HEK293 (cell line): ENCODE results near the gene FTO.

Experiments
- TCF7L2 ChIP-seq: IDR thresholded peaks from 2 replicates; pipeline ENCODE4 v1.6.1; 2011; ENCODE audit warnings: low read depth, mild to moderate bottlenecking, inconsistent platforms, low read length, moderate library complexity, borderline replicate concordance
- YY1 ChIP-seq: fragments of 450-650 bp; formaldehyde crosslinking; IDR thresholded peaks from 2 replicates; pipeline ENCODE4 v1.5.1; 2018; ENCODE audit warnings: missing biosample characterization, missing genetic modification characterization
- ZNF529 ChIP-seq: fragments of 450-650 bp; formaldehyde crosslinking; IDR thresholded peaks from 2 replicates; pipeline ENCODE4 v1.5.1; 2017; ENCODE audit warnings: missing genetic modification characterization, missing biosample characterization; ENCODE audit not compliant: insufficient replicate concordance
- ZNF701 ChIP-seq: fragments of 450-650 bp; formaldehyde crosslinking; IDR thresholded peaks from 2 replicates; pipeline ENCODE4 v1.5.1; 2016; ENCODE audit warnings: missing biosample characterization, missing genetic modification characterization
- ZNF837 ChIP-seq: fragments of 450-650 bp; formaldehyde crosslinking; IDR thresholded peaks from 2 replicates; pipeline ENCODE4 v1.5.1; 2016; ENCODE audit warnings: missing biosample characterization, missing genetic modification characterization
- TF ChIP-seq, protein P1 (sequence below): fragments of 450-650 bp; formaldehyde crosslinking; IDR thresholded peaks from 2 replicates; pipeline ENCODE4 v1.5.1; 2016; ENCODE audit warnings: missing biosample characterization, missing genetic modification characterization
- TF ChIP-seq, protein P2 (sequence below): fragments of 450-650 bp; formaldehyde crosslinking; IDR thresholded peaks from 2 replicates; pipeline ENCODE4 v1.5.1; 2016; ENCODE audit warnings: missing biosample characterization, missing genetic modification characterization, low read depth
- TF ChIP-seq, protein P3 (sequence below): fragments of 450-650 bp; formaldehyde crosslinking; IDR thresholded peaks from 2 replicates; pipeline ENCODE4 v1.5.1; 2017; ENCODE audit warnings: missing biosample characterization, mild to moderate bottlenecking, missing genetic modification characterization, moderate library complexity

DNA sequence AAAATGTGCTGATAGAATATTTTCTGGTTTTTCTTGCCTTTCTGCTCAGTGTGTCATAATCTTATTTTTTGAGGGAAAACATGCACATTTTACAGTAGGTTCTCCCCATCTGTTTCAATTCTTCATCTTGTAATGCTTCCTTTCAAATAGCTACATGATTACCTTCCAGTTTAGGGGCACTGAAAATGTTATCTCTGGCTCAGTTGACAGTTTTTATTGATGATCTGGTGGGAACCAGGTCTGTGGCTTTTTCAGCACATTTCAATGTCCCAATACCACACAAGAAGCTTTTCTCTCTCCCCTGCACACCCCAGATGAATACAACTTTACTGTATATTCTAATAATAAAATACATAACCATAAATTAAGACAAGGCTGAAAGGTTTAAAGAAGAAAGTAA lies 36.5 kb downstream of the FTO start:
- TF ChIP-seq YY1 (tag by site-specific recombination) (no peak), ZNF529 (no peak), ZNF837 (tag by site-specific recombination) (no peak), TCF7L2 (no peak), ZNF701 (tag by site-specific recombination) (no peak)
- TF ChIP-seq, protein P1, sequence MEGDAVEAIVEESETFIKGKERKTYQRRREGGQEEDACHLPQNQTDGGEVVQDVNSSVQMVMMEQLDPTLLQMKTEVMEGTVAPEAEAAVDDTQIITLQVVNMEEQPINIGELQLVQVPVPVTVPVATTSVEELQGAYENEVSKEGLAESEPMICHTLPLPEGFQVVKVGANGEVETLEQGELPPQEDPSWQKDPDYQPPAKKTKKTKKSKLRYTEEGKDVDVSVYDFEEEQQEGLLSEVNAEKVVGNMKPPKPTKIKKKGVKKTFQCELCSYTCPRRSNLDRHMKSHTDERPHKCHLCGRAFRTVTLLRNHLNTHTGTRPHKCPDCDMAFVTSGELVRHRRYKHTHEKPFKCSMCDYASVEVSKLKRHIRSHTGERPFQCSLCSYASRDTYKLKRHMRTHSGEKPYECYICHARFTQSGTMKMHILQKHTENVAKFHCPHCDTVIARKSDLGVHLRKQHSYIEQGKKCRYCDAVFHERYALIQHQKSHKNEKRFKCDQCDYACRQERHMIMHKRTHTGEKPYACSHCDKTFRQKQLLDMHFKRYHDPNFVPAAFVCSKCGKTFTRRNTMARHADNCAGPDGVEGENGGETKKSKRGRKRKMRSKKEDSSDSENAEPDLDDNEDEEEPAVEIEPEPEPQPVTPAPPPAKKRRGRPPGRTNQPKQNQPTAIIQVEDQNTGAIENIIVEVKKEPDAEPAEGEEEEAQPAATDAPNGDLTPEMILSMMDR = no peak
- TF ChIP-seq, protein P2, sequence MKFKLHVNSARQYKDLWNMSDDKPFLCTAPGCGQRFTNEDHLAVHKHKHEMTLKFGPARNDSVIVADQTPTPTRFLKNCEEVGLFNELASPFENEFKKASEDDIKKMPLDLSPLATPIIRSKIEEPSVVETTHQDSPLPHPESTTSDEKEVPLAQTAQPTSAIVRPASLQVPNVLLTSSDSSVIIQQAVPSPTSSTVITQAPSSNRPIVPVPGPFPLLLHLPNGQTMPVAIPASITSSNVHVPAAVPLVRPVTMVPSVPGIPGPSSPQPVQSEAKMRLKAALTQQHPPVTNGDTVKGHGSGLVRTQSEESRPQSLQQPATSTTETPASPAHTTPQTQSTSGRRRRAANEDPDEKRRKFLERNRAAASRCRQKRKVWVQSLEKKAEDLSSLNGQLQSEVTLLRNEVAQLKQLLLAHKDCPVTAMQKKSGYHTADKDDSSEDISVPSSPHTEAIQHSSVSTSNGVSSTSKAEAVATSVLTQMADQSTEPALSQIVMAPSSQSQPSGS = no peak
- TF ChIP-seq, protein P3, sequence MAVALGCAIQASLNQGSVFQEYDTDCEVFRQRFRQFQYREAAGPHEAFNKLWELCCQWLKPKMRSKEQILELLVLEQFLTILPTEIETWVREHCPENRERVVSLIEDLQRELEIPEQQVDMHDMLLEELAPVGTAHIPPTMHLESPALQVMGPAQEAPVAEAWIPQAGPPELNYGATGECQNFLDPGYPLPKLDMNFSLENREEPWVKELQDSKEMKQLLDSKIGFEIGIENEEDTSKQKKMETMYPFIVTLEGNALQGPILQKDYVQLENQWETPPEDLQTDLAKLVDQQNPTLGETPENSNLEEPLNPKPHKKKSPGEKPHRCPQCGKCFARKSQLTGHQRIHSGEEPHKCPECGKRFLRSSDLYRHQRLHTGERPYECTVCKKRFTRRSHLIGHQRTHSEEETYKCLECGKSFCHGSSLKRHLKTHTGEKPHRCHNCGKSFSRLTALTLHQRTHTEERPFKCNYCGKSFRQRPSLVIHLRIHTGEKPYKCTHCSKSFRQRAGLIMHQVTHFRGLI = no peak
